DMS53 (cell line): ENCODE measurements around the gene C6orf89.

ENCODE experiments used
- DNase-seq: peaks from one replicate; lab custom pipeline; 2025; lab: John Stamatoyannopoulos, UW

C6orf89 gene

DNA sequence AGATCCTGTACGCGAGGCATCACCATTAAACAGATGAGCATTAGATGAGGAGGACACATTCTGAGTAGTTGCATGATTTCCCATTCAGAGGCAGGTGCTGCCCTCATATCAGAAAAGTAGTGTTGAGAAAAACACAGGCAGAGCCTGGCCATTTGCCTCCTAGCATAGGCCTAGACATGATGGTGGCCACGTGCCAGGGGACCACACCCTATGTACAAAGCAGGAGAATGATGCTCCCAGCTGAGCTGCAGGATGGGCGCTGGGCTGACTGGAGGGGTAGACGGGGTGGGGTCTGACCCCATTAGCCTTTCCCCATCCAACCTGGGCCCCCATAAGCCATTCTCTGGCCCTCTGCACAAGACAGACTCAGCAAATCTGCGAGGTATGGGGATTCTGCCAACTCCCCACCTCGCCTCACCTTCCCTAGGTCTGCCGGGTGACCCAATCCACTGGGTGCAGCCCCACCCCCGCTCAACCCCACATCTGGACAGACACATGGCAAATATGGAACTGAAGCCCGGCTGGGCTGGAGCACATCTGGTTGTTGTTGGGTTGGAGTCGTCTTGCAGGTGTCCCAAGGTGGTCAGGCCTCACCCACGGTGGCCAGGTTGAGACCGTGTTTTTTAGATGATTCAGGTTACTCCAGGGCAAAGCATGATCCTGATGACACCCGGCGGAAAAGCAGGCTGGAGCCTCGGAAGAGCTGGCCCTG, 82.7 kb downstream of the C6orf89 start:
- no peak for DNase-seq

GRCh38 chr6:36969240-36969691, 83.5 kb downstream of the C6orf89 start:
- DNase-seq = no peak

DNA sequence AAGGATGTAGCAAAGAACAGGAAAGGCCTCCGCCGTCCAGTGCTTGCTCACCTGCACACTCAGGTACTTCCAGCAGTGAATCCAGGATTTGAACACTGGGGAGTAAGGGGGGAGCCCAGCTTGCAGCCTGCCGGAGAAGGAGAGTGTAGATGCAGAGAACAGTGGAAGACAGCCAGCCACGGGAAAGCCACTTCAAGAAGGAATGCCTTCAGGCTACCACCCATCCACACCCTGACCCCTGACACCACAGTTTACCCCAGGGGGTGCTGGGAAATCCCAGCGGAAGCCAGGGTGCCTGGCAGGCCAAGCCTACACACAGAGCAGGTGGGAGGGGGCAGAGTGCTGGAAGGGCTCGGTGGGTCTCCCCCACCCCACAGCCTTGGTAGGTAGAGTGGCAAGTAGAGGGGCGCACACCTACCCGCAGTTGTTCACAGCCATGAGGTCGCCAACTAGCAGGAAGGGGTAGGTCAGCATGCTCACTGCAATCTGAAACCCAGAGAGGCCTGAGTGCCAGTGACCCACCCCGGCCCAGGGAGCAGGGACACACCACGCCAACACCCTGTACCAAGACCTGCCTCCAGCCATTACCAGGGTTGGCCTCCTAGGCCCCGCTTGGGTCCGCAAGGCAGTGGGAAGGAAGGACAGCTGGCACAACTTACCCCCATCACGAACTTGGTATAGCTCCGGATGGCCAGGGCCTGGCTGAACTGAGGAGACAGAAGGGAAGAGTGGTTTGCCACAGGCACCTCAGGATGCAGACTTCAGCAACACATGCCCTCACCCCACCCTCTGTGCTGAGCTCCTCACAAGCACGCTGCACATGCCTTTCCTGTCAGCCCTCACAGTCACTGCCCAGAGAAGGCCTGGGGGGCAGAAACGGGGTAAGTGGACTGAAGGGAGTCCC, 84.5 kb downstream of the C6orf89 start:
- DNase-seq = no peak

DNA sequence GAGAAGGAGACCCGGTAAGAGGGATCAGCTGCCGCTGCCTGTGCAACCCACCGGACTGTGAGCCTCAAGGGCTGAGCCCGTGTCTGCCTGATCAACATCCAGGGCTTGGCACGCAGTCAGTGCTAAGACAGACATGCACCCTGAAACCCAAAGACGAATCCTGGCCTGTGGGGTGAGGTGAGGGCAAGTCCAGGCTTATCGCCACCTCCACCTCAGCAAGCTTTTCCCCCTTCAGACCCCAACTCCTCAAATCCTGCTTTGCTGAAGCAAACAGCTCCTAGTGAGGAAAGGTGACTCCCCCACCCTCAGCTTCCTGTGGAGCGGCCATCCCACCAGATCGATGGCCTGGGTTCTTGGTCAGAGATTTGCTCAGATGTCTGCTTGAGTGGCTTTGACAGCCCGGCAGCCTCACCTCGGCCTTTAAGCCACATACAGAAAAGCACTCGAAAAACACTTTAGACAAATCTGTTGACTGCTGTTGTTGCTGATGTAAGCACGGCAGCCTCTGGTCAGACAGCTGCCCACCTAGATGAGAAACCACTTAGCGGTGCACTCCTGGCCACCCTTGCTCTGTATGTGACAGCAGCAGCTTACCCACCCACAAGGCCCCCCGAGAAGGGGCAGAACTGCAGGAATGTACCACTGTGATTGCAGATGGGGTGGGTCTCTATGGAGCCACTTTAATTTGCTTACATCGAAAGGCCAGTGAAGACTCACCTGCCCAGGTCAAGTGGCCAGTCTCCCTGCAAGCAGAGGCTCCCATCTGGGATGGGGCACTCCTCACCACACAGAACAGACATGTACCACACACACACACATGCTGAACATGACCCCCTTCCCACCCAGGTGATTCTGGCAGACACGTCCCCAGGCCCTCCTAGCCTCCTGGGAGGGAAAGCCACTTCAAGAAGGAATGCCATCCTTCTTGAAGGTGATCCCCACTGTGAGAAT, 85.4 kb downstream of the C6orf89 start:
- DNase-seq = no peak

- no peak for DNase-seq
Measured at GRCh38 chr6:36971921-36972673, 86.3 kb downstream of the C6orf89 start.

GRCh38 chr6:36973190-36973589, 87.4 kb downstream of the C6orf89 start:
- DNase-seq = no peak

- no peak for DNase-seq
Measured at GRCh38 chr6:36973647-36974046, 87.9 kb downstream of the C6orf89 start.

DNA sequence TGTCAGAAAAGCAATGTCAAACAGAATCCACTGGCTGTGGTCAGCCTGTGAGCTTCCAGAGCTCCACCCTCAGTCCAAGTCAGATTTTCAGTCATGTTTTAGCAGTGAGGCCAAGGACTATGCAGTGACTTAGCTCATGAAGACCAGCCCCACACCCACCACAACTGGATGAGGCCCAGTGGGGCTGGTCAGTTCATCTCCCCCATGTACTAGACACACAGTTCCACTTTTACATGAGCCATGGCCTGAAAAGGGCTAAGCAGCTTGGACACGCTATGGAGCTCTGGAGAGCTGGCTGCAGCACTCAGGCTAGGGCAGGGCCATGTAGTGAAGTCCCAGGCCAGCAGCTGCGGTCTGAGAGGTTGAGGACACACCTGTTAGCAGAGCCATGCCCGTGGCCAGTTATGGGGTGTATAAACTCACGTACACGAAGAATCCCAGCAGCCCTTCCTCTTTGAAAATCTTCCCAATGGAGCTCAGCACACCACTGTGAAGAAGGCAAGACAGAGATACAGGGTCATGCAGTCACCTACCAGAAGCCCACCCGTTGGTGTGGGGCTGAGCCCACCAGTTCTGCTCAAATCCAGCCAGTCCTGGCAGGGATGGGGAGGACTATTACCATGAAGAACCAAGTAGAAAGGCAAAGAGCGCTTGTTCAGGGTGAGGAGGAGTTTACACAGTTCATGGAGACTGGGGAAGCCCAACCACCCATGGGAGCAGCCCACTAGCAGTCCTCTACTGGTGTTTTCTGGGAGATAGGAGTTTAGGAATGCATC, 89.7 kb downstream of the C6orf89 start:
- no peak for DNase-seq

GRCh38 chr6:36976007-36976264, 90.2 kb downstream of the C6orf89 start:
- DNase-seq = no peak

DNA sequence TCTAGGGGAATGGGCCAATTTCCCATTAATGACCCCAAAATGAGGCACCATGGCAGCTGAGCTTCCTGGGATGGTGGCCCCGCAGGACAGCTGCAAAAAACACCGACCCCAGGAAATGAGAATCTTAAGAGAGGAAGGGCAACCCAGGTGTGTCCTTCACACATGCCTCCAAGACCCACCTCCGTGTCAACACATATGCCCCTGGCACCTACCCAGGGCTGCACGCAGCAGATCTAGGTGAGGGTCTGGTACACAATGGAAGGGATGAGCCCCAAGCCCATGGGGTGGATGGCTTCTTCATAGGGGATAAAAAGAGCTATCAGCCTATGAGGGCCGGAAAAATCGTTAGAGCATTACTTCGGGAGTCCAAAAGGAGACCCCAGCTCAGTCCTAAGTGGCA, 90.8 kb downstream of the C6orf89 start:
- DNase-seq = no peak

DNA sequence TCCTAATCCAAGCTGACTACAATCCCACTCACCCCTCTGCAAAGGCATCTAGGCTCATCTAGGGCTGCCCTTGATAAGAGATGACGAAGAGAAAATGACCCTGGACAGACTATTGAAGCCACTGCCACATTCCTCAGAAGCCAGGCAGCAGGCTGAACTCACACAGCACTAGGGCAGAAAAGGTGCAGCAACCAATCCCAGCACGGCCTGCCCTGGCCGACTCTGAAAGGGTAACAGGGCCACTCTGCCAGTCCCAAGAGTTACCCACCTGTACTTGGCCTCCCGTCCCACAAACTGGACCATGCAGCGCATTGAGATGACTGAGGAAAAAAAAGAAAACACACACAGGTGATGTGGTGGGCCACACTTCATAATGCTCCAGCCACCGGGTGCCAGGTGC, 91.2 kb downstream of the C6orf89 start:
- no peak for DNase-seq

DNA sequence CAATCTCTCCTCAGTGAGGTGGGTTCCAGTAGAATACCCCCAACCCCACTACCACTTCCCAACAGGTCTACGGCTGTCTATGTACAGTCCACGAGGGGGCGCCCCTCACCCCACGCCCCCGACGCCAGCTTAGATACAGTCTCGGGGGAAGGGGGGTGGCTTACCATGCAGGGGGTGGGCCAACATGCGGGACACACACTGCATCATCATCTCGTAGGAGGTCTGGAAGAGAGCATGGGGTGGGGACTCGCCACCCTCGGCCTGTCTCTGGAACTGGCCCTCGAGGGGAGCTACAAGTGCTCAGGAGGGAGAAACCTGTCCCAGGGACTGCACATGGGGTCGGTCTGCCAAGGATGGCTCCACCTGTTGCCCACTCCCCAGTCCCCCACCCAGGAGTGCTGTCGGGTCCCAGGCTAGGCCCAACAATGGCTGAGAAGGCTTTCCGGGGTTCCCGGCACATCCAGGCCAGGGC, 91.8 kb downstream of the C6orf89 start:
- DNase-seq = peak; percentile 7
